Neural cell (in vitro differentiated cells): Measurements from ENCODE around the gene BET1L. TPM values are rescaled to one million over a fixed set of nuclear protein-coding genes. Genes with fewer than 3 reads are reported as not detected.
"Not testable (repeated sequence)": the region's sequence is repeated elsewhere in the genome, so short reads cannot be mapped to it uniquely, and the experiment has no call there.

Source experiments
- H2AFZ ChIP-seq: fragments of 200-600, 300-800 bp; sonication (generic), shearing (Covaris generic); 2 replicates; pipeline ENCODE4 v1.6.0; 2014; ENCODE audit warnings: low read depth, mild to moderate bottlenecking, antibody characterized with exemption, low read length, moderate library complexity
- H3F3A ChIP-seq: fragments of 200-600 bp; shearing (Covaris generic); 2 replicates; pipeline ENCODE4 v1.6.1; 2016; ENCODE audit warnings: mild to moderate bottlenecking, moderate library complexity, mixed read lengths, antibody characterized with exemption, low read length; ENCODE audit not compliant: insufficient read depth, poor library complexity, severe bottlenecking
- H3K27ac ChIP-seq: fragments of 200-600, 300-800 bp; sonication (generic), shearing (Covaris generic); 2 replicates; pipeline ENCODE4 v1.5.1; 2014; ENCODE audit warnings: mild to moderate bottlenecking, low read length, moderate library complexity
- H3K27me3 ChIP-seq: fragments of 300-800, 200-600 bp; sonication (generic), shearing (Covaris generic); 2 replicates; pipeline ENCODE4 v1.6.0; 2014; ENCODE audit warnings: mild to moderate bottlenecking, low read depth, low read length, moderate library complexity; ENCODE audit not compliant: insufficient read depth
- H3K36me3 ChIP-seq: fragments of 300-800, 200-600 bp; sonication (generic), shearing (Covaris generic); 2 replicates; pipeline ENCODE4 v1.5.1; 2014; ENCODE audit warnings: mild to moderate bottlenecking, antibody characterized with exemption, low read length, moderate library complexity; ENCODE audit not compliant: insufficient read depth
- H3K4me2 ChIP-seq: fragments of 300-800, 200-600 bp; sonication (generic), shearing (Covaris generic); 2 replicates; pipeline ENCODE4 v1.6.0; 2014; ENCODE audit warnings: mild to moderate bottlenecking, low read length
- H3K4me3 ChIP-seq: fragments of 300-800, 200-600 bp; sonication (generic), shearing (Covaris generic); 2 replicates; pipeline ENCODE4 v1.5.1; 2014; ENCODE audit warnings: mild to moderate bottlenecking, low read length, moderate library complexity
- H3K79me2 ChIP-seq: fragments of 200-600 bp; shearing (Covaris generic); replicated peaks from 2 replicates; pipeline ENCODE4 v1.6.0; 2014; ENCODE audit warnings: mild to moderate bottlenecking, low read length, moderate library complexity; ENCODE audit not compliant: insufficient read depth
- H3K9ac ChIP-seq: fragments of 300-800, 200-600 bp; sonication (generic), shearing (Covaris generic); 2 replicates; pipeline ENCODE4 v1.6.1; 2016; ENCODE audit warnings: mild to moderate bottlenecking, low read length, mixed read lengths
- H3K9me2 ChIP-seq: fragments of 200-600 bp; shearing (Covaris generic); 2 replicates; pipeline ENCODE4 v1.6.1; 2016; ENCODE audit warnings: mild to moderate bottlenecking, low read length, mixed read lengths; ENCODE audit not compliant: insufficient read depth
- H3K9me3 ChIP-seq: fragments of 200-600, 300-800 bp; sonication (generic), shearing (Covaris generic); 2 replicates; pipeline ENCODE4 v1.6.1; 2016; ENCODE audit warnings: mild to moderate bottlenecking, mixed run types, low read length, moderate library complexity, mixed read lengths
- H4K20me1 ChIP-seq: fragments of 200-600 bp; shearing (Covaris generic); 2 replicates; pipeline ENCODE4 v1.6.1; 2016; ENCODE audit warnings: mild to moderate bottlenecking, mixed run types; ENCODE audit not compliant: insufficient read depth
- CTCF ChIP-seq: fragments of 450-650 bp; IDR thresholded peaks from 2 replicates; pipeline ENCODE4 v1.5.1; 2014; ENCODE audit warnings: antibody characterized with exemption, mild to moderate bottlenecking, moderate library complexity; ENCODE audit not compliant: poor library complexity, severe bottlenecking
- EP300 ChIP-seq: fragments of 450-650 bp; conservative IDR thresholded peaks from 2 replicates; pipeline ENCODE4 v1.6.1; 2014; ENCODE audit warnings: antibody characterized with exemption, mild to moderate bottlenecking, moderate library complexity; ENCODE audit not compliant: poor library complexity, severe bottlenecking
- EZH2 ChIP-seq: fragments of 200-600, 300-800 bp; shearing (Covaris generic), sonication (generic); IDR thresholded peaks from 2 replicates; pipeline ENCODE4 v1.6.1; 2014; ENCODE audit warnings: antibody characterized with exemption, low read length, borderline replicate concordance, mild to moderate bottlenecking; ENCODE audit not compliant: insufficient read depth, poor library complexity, severe bottlenecking
- MXI1 ChIP-seq: fragments of 450-650 bp; conservative IDR thresholded peaks from 2 replicates; pipeline ENCODE4 v1.6.1; 2014; ENCODE audit warnings: antibody characterized with exemption, mild to moderate bottlenecking; ENCODE audit not compliant: poor library complexity, severe bottlenecking
- POLR2AphosphoS5 ChIP-seq: IDR thresholded peaks from 2 replicates; pipeline ENCODE4 v1.6.1; 2012
- RAD21 ChIP-seq: fragments of 450-650 bp; conservative IDR thresholded peaks from 2 replicates; pipeline ENCODE4 v1.6.1; 2014; ENCODE audit warnings: antibody characterized with exemption, mild to moderate bottlenecking, moderate library complexity
- SMC3 ChIP-seq: fragments of 450-650 bp; conservative IDR thresholded peaks from 2 replicates; pipeline ENCODE4 v1.6.1; 2014; ENCODE audit warnings: antibody characterized with exemption, mild to moderate bottlenecking, moderate library complexity; ENCODE audit not compliant: poor library complexity
- TAF1 ChIP-seq: IDR thresholded peaks from 2 replicates; pipeline ENCODE4 v1.6.1; 2012; ENCODE audit warnings: low read depth
- polyA plus RNA-seq: library from polyadenylated mRNA; depleted of rRNA; stranded (reverse); fragments of >200 nt; gene quantifications from 2 replicates; pipeline ENCODE4 v1.2.3, GENCODE V29; 2014
- TF ChIP-seq, protein P1 (sequence below): IDR thresholded peaks from 2 replicates; pipeline ENCODE4 v1.6.1; 2012; ENCODE audit warnings: borderline replicate concordance

The BET1L gene
- polyA plus RNA-seq, 1 donor from 2014 or later = 7.6 TPM

DNA sequence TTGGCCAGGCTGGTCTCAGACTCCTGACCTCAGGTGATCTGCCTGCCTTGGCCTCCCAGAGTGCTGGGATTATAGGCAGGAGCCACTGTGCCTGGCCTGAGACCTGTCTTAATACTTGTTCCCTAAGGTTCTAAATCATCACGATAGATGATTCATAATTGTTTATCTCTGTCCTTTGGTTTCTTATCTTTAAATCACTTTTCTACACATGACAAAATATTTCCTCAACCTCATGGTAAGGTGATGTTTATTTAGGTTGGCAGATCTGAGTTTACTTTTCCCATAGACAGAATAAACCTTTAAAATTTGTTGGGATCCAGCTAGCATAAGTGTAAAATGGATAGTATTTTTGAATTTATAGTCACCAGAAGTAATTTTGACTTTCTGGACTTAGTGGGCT, 33.1 kb upstream of the BET1L start:
- Histone ChIP-seq H3K9ac (no peak overlapping the region), H3K27me3 (no peaks in the 10 kb centered on the region), H3K9me2 (no peaks in the 10 kb centered on the region), H3K9me3 (no peaks in the 10 kb centered on the region), H3K36me3 (peaks cover 5% of the 10 kb centered on the region), H3K4me3 (no peak overlapping the region), H3K4me2 (no peak overlapping the region), H3K79me2 (peaks cover 30% of the 10 kb centered on the region), H4K20me1 (no peaks in the 10 kb centered on the region), H3F3A (no peaks in the 10 kb centered on the region), H3K27ac (no peak overlapping the region), H2AFZ (no peak overlapping the region)
- TF ChIP-seq TAF1 (no peak), EZH2 (no peak), CTCF (no peak), RAD21 (no peak), EP300 (no peak), SMC3 (no peak), MXI1 (no peak), POLR2AphosphoS5 (no peak)
- TF ChIP-seq, protein P1, sequence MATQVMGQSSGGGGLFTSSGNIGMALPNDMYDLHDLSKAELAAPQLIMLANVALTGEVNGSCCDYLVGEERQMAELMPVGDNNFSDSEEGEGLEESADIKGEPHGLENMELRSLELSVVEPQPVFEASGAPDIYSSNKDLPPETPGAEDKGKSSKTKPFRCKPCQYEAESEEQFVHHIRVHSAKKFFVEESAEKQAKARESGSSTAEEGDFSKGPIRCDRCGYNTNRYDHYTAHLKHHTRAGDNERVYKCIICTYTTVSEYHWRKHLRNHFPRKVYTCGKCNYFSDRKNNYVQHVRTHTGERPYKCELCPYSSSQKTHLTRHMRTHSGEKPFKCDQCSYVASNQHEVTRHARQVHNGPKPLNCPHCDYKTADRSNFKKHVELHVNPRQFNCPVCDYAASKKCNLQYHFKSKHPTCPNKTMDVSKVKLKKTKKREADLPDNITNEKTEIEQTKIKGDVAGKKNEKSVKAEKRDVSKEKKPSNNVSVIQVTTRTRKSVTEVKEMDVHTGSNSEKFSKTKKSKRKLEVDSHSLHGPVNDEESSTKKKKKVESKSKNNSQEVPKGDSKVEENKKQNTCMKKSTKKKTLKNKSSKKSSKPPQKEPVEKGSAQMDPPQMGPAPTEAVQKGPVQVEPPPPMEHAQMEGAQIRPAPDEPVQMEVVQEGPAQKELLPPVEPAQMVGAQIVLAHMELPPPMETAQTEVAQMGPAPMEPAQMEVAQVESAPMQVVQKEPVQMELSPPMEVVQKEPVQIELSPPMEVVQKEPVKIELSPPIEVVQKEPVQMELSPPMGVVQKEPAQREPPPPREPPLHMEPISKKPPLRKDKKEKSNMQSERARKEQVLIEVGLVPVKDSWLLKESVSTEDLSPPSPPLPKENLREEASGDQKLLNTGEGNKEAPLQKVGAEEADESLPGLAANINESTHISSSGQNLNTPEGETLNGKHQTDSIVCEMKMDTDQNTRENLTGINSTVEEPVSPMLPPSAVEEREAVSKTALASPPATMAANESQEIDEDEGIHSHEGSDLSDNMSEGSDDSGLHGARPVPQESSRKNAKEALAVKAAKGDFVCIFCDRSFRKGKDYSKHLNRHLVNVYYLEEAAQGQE = no peak

DNA sequence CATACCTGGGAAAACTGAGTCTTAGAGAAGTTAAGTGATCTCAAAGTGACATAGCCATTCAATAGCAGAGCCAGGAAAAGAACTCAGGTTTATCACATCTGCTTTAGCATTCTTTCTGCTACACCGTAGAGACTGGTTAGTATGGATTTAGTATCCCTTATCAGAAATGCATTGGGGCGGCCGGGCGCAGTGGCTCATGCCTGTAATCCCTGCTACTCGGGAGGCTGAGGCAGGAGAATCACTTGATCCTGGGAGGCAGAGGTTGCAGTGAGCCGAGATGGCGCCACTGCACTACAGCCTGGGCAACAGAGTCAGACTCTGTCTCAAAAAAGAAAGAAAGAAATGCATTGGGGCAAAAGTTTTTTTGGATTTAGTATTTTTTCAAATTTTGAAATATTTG, 31.1 kb upstream of the BET1L start:
- H3K27me3 ChIP-seq = not testable (repeated sequence)

More for the DNA sequence above, 31.1 kb upstream of the BET1L start:
- H3F3A ChIP-seq, H3K9ac ChIP-seq, H3K36me3 ChIP-seq, H3K9me3 ChIP-seq, H3K27ac ChIP-seq, H3K9me2 ChIP-seq, H2AFZ ChIP-seq, H4K20me1 ChIP-seq: not testable (repeated sequence)
- Histone ChIP-seq H3K4me2 (peak overlapping the region; percentile 89), H3K79me2 (peaks cover 30% of the 10 kb centered on the region), H3K4me3 (peak overlapping the region; percentile 94)
